Testis (tissue), 2 donors: Measurements from ENCODE around the gene ITGAD.

ENCODE experiments used
- POLR2A ChIP-seq: fragments of 450-650 bp; IDR thresholded peaks from one replicate; pipeline ENCODE4 v1.6.1; 2017; ENCODE audit warnings: antibody characterized with exemption, mild to moderate bottlenecking, moderate library complexity
- TF ChIP-seq, protein P1 (sequence below), 3 experiments: fragments of 450-650 bp in 2 of 3; fragments of 200-600 bp in 1 of 3; sonication (generic) in 1 of 3; IDR thresholded peaks; one replicate each; pipeline ENCODE4 v1.5.1; 2016 to 2019; ENCODE audit warnings: antibody characterized with exemption in 3 of 3, mild to moderate bottlenecking in 2 of 3, moderate library complexity in 1 of 3

DNA sequence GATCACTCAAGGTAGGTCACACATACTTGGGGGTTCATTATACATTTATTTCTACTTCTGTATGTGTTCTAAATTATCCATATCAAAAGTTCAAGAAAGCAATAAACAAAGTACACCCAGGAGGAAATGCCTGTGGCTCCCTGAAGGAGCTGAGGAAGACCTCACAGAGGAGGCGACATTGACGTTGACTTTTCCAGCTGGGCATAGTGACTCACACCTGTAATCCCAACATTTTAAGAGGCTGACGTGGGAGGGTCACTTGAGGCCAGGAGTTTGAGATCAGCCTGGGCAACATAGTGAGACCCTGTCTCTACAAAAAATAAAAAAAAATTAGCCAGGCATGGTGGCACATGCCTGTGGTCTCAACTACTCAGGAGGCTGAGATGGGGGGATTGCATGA is 16.3 kb downstream of the ITGAD start:
- TF ChIP-seq, protein P1, sequence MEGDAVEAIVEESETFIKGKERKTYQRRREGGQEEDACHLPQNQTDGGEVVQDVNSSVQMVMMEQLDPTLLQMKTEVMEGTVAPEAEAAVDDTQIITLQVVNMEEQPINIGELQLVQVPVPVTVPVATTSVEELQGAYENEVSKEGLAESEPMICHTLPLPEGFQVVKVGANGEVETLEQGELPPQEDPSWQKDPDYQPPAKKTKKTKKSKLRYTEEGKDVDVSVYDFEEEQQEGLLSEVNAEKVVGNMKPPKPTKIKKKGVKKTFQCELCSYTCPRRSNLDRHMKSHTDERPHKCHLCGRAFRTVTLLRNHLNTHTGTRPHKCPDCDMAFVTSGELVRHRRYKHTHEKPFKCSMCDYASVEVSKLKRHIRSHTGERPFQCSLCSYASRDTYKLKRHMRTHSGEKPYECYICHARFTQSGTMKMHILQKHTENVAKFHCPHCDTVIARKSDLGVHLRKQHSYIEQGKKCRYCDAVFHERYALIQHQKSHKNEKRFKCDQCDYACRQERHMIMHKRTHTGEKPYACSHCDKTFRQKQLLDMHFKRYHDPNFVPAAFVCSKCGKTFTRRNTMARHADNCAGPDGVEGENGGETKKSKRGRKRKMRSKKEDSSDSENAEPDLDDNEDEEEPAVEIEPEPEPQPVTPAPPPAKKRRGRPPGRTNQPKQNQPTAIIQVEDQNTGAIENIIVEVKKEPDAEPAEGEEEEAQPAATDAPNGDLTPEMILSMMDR (IDR thresholded peaks at IDR 0.05) = no peak
- TF ChIP-seq POLR2A = no peak
